Epidermal melanocyte (primary cell): ENCODE data around the gene CCDC172.
A peak's percentile ranks its signal among the peaks of the same experiment; 100 is the strongest.

Experiments used
- DNase-seq: peaks from one replicate; pipeline ENCODE4 v3.0.0; 2011; ENCODE audit warnings: low spot score; ENCODE audit not compliant: insufficient read length

The CCDC172 gene, protein sequence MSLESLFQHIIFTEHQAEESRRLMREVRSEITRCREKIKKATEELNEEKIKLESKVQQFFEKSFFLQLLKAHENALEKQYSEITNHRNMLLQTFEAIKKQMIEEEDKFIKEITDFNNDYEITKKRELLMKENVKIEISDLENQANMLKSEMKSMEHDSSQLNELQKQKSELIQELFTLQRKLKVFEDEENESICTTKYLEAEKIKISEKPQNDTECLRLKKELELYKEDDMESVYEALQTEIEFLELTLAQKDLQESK

DNA sequence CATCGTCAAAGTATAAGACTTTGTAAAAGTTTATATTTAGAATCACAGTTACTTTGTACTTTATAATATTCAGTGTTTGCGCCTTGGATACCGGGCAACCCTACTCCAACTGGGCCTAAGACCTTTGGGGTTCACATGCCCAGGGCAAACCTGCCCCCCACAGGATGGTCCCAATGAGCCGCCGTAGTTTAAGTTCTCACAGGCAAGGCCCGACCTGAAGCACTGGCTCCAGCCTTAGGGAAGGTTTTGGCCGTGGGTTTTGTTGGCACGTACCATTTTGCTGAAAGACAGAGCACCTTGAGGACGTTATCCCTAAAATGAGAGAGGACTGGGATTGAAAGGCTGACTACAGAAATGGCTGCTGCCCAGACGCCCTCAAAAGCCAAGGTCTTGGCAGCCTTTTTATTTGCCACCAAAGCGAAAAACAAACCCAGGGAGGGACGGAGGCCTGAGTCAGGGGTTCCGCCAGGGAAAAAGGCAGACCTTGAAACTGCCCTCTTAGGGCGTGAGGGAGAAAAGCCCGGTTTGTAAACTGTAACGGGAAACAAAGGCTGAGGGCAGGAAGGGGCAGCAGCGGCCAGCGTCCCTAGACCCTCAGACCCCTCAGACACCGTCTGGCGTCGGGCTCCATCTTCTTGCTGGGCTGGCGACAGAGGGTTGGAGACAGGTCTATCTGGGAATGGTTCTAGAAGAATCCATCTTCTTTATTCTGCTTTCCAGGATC is at the start of gene CCDC172:
TSS of gene CCDC172 (plus strand) at position 222 of the 724 bp plus-strand sequence. CDS start 564 bp downstream, outside the sequence.
- no peak for DNase-seq

DNA sequence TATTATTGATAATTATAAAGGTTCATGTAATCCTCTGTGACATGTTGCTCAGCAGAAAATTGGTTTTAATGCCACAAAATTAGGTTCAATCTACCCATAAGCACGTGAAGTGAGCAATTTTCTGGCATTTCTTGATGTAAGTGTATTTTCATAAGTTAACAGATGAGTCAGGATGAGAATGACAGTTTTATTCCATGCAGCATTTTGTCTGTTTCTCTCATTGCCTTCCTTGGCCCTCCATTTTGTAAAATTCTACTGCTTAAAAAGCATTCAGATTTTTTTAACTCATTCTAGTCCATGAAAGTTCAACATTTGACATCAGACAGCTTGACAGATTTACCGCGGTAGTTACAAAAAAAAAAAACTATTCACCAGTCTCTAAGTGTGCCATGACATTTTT is 47.3 kb upstream of the CCDC172 start:
- no peak for DNase-seq

DNA sequence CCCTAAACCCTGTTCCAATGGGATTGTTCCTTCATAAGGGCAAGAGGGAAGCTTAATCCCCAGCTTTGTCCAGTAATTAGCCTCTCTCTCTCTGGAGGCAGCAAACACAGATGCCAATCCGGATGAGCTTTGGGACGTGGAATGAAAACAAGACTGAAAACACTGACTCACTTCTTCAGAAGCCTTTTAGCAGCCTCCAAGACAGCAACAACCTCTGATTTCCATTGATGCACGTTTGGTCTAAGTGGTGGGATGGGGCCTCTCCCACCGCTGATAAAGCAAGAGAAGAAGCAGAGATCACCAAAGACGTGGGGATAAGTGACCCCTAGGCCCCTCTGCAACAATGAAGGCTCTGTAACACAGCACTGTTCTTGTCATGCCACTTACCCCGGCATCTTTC is 45.4 kb upstream of the CCDC172 start:
- DNase-seq = peak; percentile 31

DNA sequence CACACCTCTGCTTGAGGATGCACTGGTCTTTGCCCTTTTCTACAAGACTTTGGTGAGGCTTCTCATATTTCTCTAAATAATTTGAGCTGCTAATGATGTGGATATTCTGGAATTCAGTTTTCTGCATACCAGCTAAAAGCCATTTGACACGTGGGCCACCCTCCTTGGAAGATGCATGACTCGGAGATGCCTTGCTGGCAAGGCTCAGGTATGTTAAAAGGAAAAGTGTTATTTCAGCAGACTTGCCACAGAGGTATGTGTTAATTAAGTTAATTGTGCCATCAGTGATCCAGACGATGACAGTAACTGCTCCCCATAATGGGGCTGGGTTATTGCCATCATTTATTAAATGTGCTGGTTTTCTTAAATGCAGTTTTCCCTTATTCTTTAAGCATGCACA is 42.5 kb upstream of the CCDC172 start:
- DNase-seq = no peak

GRCh38 chr10:116286626-116287200 is 37.5 kb upstream of the CCDC172 start:
- DNase-seq = no peak

DNA sequence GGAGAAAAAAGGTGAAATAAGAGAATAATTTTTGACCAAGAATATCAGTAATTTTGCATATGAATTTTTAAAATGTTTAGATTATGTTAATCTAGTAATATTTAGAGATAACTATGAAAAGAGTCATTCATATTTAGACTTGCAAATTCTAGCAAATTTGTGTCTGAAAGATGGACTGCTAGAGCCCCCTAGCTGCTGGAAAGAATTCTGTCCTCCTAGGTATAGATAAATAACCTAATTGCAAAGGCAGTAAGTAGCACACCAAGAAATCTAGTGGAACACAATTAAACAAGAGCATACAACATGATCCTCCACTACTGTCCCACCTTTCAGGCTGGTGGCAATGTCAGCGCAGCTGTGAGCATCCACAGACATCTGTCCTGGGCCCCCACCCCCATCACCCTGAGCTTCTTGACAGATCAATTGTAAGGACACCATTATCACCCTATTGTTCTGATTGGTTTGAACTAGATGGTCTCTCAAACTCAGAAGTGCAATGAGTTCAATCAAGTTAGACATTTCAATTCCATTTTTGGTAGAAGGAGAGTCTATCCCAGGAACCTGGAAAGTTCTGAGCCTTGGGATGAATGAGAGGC is 36.2 kb upstream of the CCDC172 start:
- DNase-seq = peak; percentile 33

- no peak for DNase-seq
These were observed 34.6 kb upstream of the CCDC172 start for GRCh38 chr10:116289652-116290051.

DNA sequence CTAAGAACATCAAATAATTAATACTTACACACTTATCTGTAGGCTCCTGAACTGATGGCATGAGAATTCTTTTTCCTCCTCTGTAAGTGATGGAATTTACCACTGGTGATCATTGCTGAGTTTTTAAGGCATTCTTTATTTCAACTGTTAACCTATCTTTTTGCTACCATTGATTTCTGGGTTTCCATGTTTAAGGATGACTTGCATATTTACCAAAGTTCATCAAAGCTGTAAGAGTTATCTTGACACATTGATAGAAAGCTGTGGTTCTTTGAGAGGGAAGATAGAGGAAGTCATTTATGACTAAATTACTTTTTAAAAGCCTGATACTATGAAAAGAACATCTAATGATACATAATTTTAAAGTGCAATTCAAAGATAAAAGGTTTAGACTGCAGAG is 31.8 kb upstream of the CCDC172 start:
- DNase-seq = no peak

- DNase-seq = no peak
These were observed 27.9 kb upstream of the CCDC172 start for GRCh38 chr10:116296291-116296721.

- DNase-seq = no peak
These were observed 25.7 kb upstream of the CCDC172 start for GRCh38 chr10:116298586-116298985.

GRCh38 chr10:116300542-116300941 is 23.7 kb upstream of the CCDC172 start:
- no peak for DNase-seq

GRCh38 chr10:116304923-116305322 is 19.3 kb upstream of the CCDC172 start:
- DNase-seq = no peak

GRCh38 chr10:116306847-116307246 is 17.4 kb upstream of the CCDC172 start:
- no peak for DNase-seq

GRCh38 chr10:116307455-116307854 is 16.8 kb upstream of the CCDC172 start:
- DNase-seq = no peak

DNA sequence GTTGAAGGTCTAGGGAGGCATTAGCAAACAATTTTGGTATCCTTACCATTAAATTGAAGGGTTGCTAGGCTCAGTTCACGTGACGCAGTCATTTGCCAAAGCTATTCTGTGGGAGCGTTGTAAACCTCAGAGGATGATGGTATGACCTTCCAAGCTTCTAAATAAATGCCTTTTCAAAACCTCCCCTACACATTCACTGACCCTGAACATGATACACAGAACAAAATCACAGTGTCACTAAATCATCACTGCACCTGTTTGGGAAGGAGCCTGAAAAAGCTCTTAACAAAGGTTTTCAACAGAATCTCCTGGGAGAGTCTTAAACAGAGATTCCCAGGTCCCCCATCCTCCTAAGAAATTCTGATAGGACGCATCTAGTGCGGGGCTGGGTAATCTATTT is 13.2 kb upstream of the CCDC172 start:
- DNase-seq = no peak

GRCh38 chr10:116311706-116312490 is 12.3 kb upstream of the CCDC172 start:
- no peak for DNase-seq

- DNase-seq = no peak
These were observed 11.7 kb upstream of the CCDC172 start for GRCh38 chr10:116312548-116312947.

GRCh38 chr10:116316503-116316902 is 7.7 kb upstream of the CCDC172 start:
- no peak for DNase-seq

DNA sequence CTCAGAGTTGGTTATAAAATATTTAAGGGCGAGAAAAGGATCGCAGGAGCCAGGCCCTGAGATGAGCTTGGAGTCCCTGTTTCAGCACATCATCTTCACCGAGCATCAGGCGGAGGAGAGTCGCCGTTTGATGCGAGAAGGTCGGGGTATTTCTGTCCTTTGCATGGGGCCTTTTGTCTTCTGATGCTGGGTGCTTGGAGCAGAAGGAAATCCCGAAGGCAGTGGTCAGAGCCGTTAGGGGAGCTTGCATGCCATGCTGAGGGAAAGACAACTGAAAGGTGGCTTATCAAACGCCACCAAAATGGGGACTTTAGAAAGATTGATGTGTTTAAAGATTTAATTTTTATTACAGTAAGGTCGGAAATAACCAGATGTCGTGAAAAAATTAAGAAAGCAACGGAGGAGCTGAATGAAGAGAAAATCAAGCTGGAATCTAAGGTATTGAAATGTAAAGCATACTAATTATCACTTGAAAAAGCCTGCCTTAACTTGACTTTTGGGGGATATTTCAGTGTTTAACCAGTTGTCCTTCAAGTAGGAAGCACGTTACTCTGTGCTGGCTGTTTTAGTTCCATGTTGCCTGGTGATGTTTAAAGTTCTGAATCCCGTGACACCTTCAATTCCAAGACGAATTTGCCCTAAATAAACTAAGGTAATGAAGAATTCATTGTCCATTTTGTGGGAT is 845 bp downstream of the CCDC172 start:
- no peak for DNase-seq

DNA sequence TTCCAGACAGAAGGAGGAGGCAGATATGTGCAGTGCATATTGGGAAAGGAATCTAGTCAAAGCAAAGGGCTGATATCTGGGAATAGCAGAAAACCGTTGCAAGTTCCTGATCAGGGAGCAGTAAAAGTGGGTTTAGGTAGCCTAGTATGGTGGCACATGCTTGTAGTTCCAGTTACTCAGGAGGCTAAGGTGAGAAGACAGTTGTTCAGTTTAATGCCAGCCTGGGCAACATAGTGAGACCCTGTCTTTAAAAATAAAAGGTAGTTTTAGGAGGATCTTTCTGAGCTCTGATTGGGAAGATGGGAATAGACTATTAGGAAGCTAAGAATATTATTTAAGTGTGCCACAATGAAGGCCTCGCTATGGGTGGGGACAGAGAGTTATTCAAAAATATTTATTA is 1.7 kb downstream of the CCDC172 start:
- no peak for DNase-seq

- DNase-seq = no peak
These were observed 4.9 kb downstream of the CCDC172 start for GRCh38 chr10:116329153-116329552.
